ENCODE measurements around the gene PCGF1. TPM values are rescaled to one million over a fixed set of nuclear protein-coding genes. Genes with fewer than 3 reads are reported as not detected.
A peak's percentile ranks its signal among the peaks of the same experiment; 100 is the strongest.

Gene PCGF1
- total RNA-seq, 1 donor from 2014 or later: 41.9 TPM

DNA sequence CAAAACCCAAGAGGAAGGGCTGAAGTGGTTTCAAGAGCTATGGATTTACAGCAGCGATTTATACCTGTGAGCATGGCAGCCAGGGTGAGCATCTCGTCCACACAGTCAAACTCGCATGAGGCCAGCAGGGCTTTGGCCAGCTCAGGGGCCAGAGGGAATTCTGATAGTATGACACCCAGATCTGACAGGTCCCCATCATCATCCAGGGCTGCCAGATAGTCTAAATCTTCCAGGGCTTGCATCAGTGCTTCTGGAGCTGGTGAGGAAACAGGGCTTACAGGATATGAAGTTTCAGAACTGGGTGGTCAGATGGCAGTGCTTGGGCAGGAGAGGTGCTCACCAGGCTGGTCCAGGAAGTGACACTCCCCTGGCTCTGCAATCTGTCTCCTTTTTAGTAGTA lies 15.0 kb upstream of the PCGF1 start:
- Mint-ChIP-seq H3K4me3 (no peak overlapping the region), H3K36me3 (ENCODE audit: low read depth) (peaks cover 27% of the 10 kb centered on the region), H3K27ac (no peak overlapping the region), H3K27me3 (ENCODE audit: insufficient read depth) (peaks cover 24% of the 10 kb centered on the region), H3K4me1 (ENCODE audit: low read depth) (peaks cover 27% of the 10 kb centered on the region), H3K9me3 (no peaks in the 10 kb centered on the region)
- intact Hi-C loops (cut with micrococcal nuclease): no loop called here
- DNase-seq (ENCODE audit: low spot score): no peak

DNA sequence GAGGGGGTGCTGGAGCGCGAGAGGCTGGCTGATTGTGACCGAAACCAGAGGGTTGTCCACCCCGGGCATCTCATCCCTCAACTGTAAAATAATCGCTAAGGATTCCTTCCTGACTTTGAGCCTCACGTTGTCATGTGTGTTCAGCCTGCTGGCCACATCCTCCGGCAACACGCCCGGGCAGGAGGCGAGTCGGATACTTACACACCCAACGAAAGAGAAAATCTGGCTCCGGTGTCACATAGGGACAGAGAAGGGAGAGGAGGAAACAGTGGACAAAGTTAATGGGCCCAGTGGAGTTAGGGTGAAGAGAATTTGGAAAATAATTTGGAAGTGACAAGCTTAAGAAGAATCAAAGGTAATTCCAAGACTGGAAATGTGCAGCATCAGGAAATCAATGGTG lies 9.2 kb upstream of the PCGF1 start:
- peaks cover 16% of the 10 kb centered on the region for H3K4me1 Mint-ChIP-seq (ENCODE audit: low read depth)
- intact Hi-C loops (cut with micrococcal nuclease): loop anchor here (1.0 kb wide), 2 partner anchors 9 to 13 kb away; partner anchors contain the start of genes AUP1, HTRA2 and PCGF1
- peaks cover 61% of the 10 kb centered on the region for H3K27me3 Mint-ChIP-seq (ENCODE audit: insufficient read depth)
- no peak overlapping the region for H3K27ac Mint-ChIP-seq
- DNase-seq (ENCODE audit: low spot score): no peak
- H3K4me3 Mint-ChIP-seq: peak overlapping the region; percentile 81
- H3K9me3 Mint-ChIP-seq: no peaks in the 10 kb centered on the region
- peaks cover 12% of the 10 kb centered on the region for H3K36me3 Mint-ChIP-seq (ENCODE audit: low read depth)

DNA sequence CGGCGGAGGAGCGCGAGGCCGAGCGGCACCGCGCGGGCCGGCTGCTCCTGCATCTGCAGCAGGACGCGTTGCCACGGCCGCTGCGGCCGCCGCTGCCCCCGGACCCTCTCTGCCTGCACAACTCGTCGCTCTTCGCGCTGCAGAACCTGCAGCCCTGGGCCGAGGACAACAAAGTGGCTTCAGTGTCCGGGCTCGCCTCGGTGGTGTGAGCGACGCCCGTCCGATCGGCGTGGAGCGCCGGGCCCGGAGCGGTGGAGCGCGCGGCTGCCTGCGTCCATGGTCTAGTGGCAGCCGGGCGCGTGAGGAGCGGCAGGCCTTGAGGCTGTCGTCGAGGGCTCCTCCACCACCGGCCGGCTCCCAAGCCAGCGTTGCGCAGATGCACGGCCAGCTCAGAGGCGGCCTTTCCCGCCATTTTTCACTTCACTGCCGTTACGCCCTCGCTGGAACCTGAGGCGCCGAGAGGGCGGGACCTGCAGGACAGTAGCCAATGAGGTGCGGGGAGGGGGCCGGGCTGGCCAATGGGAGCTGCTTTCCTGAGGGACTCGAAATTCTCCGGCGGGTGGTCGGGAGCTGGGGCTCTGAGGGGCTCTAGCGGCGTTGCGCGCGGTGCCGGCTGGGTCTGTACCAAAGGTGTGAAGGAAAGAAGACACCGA lies 8.6 kb upstream of the PCGF1 start:
- DNase-seq (ENCODE audit: low spot score): peak; percentile 72
- H3K27me3 Mint-ChIP-seq (ENCODE audit: insufficient read depth): peaks cover 65% of the 10 kb centered on the region
- intact Hi-C loops (cut with micrococcal nuclease): loop anchor here (1.0 kb wide), 2 partner anchors 9 to 13 kb away; partner anchors contain the start of genes AUP1, HTRA2 and PCGF1
- H3K4me3 Mint-ChIP-seq: peak overlapping the region; percentile 81
- peaks cover 12% of the 10 kb centered on the region for H3K36me3 Mint-ChIP-seq (ENCODE audit: low read depth)
- H3K27ac Mint-ChIP-seq: no peak overlapping the region
- no peaks in the 10 kb centered on the region for H3K9me3 Mint-ChIP-seq
- H3K4me1 Mint-ChIP-seq (ENCODE audit: low read depth): peaks cover 16% of the 10 kb centered on the region

DNA sequence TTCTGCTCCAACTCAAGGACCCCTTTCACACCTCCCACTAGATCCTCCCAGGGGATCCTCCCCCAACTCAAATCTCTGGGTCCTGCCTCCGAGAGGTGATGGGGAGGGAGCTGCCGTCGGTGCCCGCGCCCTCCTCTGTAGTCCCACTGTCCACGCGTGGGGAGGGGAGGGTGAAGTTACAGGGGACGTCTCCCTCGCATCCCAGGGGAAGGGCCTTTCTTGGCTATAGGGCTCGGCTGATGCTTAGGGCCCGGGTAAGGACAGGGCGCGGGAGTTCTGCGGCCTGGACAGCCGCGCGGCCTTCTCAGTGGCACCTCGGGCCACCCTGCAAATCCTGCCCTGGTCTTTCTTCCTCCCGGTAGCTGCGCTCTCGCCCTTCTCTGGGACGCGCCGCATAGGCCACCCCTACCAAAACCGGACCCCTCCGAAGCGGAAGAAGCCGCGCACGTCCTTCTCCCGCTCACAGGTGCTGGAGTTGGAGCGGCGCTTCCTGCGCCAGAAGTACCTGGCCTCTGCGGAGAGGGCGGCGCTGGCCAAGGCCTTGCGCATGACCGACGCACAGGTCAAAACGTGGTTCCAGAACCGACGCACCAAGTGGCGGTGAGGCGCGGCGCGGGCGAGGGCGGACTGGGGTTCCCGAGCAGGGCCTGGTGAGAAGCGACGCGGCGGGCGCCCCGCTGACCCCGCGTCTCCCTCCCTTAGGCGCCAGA lies 7.9 kb upstream of the PCGF1 start:
- Mint-ChIP-seq H3K36me3 (ENCODE audit: low read depth) (peaks cover 12% of the 10 kb centered on the region), H3K4me1 (ENCODE audit: low read depth) (peaks cover 16% of the 10 kb centered on the region), H3K27me3 (ENCODE audit: insufficient read depth) (peaks cover 66% of the 10 kb centered on the region), H3K27ac (peak overlapping the region; percentile 49), H3K4me3 (peak overlapping the region; percentile 77), H3K9me3 (no peaks in the 10 kb centered on the region)
- DNase-seq (ENCODE audit: low spot score): no peak
- intact Hi-C loops (cut with micrococcal nuclease): no loop called here

DNA sequence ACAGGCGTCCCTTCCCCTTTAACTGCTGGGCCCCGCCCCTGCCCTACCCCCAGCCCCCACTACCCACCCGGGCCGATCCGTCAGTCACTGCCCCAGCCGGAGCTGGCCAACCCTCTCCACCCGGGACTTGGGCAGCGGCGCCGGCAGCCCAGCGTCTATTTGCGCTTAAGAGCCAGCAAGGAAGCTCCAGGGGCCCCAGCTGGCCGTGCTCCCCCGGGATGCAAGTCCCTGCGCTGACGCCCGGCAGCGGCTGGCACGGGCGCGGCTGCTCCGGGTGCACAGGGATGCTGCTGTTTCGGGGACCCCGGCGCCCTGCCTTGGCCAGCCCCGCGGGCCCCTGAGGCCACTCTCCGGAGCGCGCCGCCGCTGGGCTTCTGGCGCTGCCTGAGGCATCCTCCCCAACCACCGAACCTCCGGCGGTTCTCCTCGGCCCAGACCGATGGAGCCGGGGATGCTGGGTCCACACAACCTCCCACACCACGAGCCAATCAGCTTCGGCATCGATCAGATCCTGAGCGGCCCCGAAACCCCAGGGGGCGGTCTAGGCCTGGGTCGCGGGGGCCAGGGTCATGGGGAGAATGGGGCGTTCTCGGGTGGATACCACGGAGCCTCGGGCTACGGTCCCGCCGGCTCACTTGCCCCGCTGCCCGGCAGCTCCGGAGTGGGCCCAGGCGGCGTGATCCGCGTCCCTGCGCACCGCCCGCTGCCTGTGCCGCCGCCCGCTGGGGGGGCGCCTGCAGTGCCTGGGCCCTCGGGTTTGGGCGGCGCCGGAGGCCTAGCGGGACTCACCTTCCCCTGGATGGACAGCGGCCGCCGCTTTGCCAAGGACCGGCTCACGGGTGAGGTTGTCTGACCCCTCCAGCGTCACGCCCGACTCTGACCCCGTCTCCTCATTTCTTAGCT lies 7.1 kb upstream of the PCGF1 start, which contains the start of gene TLX2:
TSS of gene TLX2 (plus strand) at position 83 of the 903 bp plus-strand sequence. CDS start at position 440, 357 bp downstream.
- Mint-ChIP-seq H3K4me3 (peak within 1 kb of the TSS; percentile 77), H3K9me3 (no peaks in the 10 kb centered on the region), H3K4me1 (ENCODE audit: low read depth) (peaks cover 16% of the 10 kb centered on the region), H3K27ac (peak within 1 kb of the TSS; percentile 49), H3K36me3 (ENCODE audit: low read depth) (peaks cover 10% of the 10 kb centered on the region), H3K27me3 (ENCODE audit: insufficient read depth) (peaks cover 63% of the 10 kb centered on the region)
- no peak for DNase-seq (ENCODE audit: low spot score)
- intact Hi-C loops (cut with micrococcal nuclease): loop anchor here (1.0 kb wide), 1 partner anchor 16 kb away; no protein-coding TSS in a partner anchor

DNA sequence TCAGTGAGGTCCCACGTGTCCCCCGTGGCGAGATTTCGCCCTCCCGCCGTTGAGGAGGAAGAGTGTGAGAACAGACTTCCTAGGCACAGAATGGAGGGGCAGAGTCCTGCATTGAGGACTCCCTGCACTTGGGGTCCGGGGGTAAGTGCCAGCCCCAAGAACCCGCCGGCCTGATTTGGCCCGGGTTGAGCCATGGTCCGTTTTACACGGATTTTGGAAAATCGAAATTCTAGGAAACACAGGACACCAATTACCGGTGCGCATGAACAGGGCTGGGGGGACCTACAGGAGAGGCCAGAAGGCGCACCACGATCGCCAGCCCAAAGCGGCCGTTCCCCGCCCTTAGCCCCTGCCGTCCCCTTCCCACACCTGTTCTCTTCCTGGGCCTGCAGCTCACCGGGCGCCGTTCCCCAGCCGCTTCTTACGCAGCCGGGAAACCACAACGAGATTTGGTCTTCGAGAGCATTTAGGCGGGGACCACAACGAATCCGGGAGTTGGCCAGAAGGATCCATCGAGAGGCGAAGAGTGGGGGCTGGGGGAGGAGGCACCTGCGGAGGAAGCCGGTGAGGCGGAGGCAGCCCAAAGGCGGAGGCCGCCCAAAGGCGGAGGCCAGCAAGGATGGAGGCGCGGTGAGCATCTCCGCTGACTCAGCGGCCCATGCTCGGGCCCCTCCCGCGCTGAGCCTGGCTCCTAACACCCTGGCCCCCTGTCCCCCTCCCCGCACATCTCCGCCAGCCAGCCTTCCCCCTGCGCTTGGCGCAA lies 6.3 kb upstream of the PCGF1 start:
- DNase-seq (ENCODE audit: low spot score): peak; percentile 34
- Mint-ChIP-seq H3K4me3 (peak overlapping the region; percentile 66), H3K4me1 (ENCODE audit: low read depth) (peaks cover 18% of the 10 kb centered on the region), H3K9me3 (no peaks in the 10 kb centered on the region), H3K36me3 (ENCODE audit: low read depth) (peaks cover 10% of the 10 kb centered on the region), H3K27me3 (ENCODE audit: insufficient read depth) (peaks cover 60% of the 10 kb centered on the region), H3K27ac (no peak overlapping the region)
- intact Hi-C loops (cut with micrococcal nuclease): loop anchor here (1.0 kb wide), 1 partner anchor 15 kb away; no protein-coding TSS in a partner anchor

DNA sequence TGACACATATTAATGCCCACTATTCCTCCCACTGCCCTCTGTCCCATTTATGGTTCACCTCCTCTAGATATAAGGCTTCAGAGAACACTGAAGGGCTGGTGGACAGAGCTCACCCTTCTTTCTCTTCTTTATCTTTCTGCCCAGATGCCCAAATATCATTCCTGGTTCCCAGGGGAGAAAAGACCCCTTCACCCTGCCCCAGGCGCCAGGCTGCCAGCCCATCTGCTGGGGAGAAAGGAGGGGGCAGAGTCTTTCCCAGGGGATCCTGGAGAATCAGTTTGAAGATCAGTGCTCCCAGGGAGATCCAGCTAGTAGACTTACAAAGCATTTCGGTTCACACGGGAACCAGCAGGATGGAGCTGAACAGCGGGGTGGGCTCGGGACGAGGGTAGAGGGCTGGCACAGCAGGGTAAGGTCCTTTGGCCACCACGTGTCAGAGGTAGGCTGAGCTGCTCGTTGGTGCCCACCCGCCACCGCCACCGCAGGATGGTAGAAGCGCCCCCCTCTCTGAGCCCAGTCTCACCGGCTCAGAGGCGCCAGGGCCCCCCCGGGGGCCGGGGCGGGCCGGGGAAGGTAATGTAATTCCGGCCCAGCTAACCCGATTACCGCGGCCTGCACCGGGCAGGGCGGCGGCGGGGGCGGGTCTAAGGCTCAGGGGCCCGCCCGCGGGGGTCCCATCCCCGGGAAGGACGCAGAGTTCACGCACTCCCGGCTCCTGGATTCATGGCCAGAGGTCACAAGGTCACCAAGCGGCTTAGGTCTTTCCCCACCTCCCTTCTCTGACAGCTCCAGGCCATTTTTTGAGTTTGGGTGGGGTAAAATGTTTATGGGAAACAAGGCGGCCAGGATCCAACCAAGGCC lies 5.5 kb upstream of the PCGF1 start:
- intact Hi-C loops (cut with micrococcal nuclease): no loop called here
- Mint-ChIP-seq H3K4me1 (ENCODE audit: low read depth) (peaks cover 27% of the 10 kb centered on the region), H3K27me3 (ENCODE audit: insufficient read depth) (peaks cover 52% of the 10 kb centered on the region), H3K9me3 (no peaks in the 10 kb centered on the region), H3K36me3 (ENCODE audit: low read depth) (peaks cover 13% of the 10 kb centered on the region), H3K4me3 (peak overlapping the region; percentile 66), H3K27ac (peak overlapping the region; percentile 52)
- DNase-seq (ENCODE audit: low spot score): no peak

DNA sequence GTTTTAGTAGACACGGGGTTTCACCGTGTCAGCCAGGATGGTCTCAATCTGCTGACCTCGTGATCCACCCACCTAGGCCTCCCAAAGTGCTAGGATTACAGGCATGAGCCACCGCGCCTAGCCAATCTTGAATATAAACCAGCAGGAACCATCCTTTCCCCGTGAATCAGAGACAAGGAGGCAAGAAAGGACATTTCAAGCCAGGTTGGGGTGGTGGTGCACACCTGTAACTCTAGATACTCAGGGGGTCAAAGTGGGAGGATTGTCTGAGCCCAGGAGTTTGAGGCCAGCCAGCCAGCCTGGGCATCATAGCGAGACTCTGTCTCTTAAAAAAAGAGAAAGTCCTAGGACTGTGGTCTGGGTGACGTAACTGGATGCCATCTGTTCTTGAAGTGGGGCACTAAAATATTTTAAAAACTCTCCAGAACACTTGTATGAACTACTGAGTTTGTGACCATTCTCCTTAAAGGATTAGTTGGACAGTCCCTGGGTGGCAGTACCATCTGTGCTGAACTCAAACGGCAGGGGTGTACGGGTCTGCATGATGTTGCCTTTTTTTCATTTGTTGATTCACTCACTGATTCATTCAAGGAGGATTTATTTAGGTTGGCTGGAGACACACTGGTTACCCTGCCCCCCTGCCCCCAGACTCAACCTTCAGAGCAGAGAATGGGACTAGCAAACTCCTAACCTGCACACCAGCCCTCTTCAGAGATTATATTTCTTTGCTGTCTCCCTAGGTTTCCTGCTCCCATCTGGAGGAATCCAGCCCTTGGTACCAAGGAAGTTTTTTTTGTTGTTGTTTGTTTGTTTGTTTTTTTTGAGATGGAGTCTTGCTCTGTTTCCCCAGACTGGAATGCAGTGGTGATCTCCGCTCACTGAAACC lies 3.9 kb upstream of the PCGF1 start:
- Mint-ChIP-seq H3K9me3 (no peaks in the 10 kb centered on the region), H3K4me1 (ENCODE audit: low read depth) (peaks cover 34% of the 10 kb centered on the region), H3K36me3 (ENCODE audit: low read depth) (peaks cover 10% of the 10 kb centered on the region), H3K27me3 (ENCODE audit: insufficient read depth) (peaks cover 37% of the 10 kb centered on the region), H3K27ac (no peak overlapping the region), H3K4me3 (no peak overlapping the region)
- intact Hi-C loops (cut with micrococcal nuclease): no loop called here
- DNase-seq (ENCODE audit: low spot score): no peak

DNA sequence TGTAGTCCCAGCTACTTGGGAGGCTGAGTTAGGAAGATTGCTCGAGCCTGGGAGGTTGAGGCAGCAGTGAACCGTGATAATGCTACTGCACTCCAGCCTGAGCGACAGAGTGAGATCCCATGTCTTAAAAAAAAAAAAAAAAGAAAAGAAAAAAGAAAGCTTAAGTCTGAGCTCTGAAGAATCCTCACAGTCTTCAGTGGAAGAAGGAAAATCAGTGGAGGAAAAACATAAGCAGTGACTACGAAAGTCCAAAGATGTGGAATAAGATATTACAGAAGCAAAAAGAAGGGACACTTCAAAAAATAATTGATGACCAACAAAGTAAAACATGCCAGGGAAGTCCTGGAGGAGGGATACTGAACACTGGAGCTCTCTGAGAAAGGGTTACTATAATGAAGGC lies 2.8 kb upstream of the PCGF1 start:
- Mint-ChIP-seq H3K36me3 (ENCODE audit: low read depth) (peaks cover 16% of the 10 kb centered on the region), H3K9me3 (no peaks in the 10 kb centered on the region), H3K4me3 (no peak overlapping the region), H3K4me1 (ENCODE audit: low read depth) (peaks cover 36% of the 10 kb centered on the region), H3K27ac (peak overlapping the region; percentile 0), H3K27me3 (ENCODE audit: insufficient read depth) (peaks cover 31% of the 10 kb centered on the region)
- DNase-seq (ENCODE audit: low spot score): no peak
- intact Hi-C loops (cut with micrococcal nuclease): no loop called here

DNA sequence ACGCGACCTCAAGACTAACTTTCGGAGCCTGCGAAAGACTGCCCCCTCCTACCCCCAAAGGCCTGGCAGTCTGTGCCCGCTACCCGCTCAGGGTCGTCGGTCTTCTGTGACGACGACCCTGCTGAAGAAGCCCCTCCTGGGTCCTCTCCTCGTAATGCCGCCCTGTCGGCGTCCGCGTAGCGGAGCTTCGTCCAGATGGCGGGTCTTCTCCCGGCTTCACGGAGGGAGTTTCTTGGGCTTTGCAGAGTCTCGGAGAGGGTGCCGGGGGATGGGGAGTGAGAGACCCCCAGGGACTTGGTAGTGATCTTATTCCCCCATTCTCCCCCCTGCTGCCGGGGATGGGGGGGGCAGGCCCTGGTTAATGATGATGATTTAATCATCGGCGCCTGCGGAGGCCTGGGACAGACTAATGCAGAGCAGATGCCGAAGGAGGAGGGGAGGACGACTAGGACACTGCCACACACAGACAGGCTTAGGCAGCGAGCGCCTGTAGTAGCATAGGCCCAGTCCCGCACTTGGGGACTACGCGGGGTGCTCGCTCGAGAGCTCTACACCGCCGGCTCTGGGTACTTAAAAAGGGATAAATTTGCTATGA lies 528 bp upstream of the PCGF1 start:
- peak overlapping the region; percentile 96 for H3K4me3 Mint-ChIP-seq
- peaks cover 27% of the 10 kb centered on the region for H3K27me3 Mint-ChIP-seq (ENCODE audit: insufficient read depth)
- peak overlapping the region; percentile 99 for H3K27ac Mint-ChIP-seq
- intact Hi-C loops (cut with micrococcal nuclease): loop anchor here (1.0 to 2.0 kb wide), 11 partner anchors 8 to 771 kb away; partner anchors contain the start of genes AUP1, DOK1, HK2 and HTRA2
- peaks cover 26% of the 10 kb centered on the region for H3K36me3 Mint-ChIP-seq (ENCODE audit: low read depth)
- no peak for DNase-seq (ENCODE audit: low spot score)
- H3K4me1 Mint-ChIP-seq (ENCODE audit: low read depth): peaks cover 50% of the 10 kb centered on the region
- no peaks in the 10 kb centered on the region for H3K9me3 Mint-ChIP-seq

All from activated T-helper 1 cell treated with anti-CD3 and anti-CD28 coated beads, Interleukin-12 subunit alpha, Interleukin-12 subunit beta, Interleukin-2, Interleukin-4 antibody, amounts not matched to agents 30 ng/mL and 10 ng/mL and 1 ng/mL, durations not matched to agents 14 hours and 24 hours and 36 hours (primary cell).